Ovary (tissue), 9 donors: ENCODE results near the gene WFDC12. TPM values are rescaled to one million over a fixed set of nuclear protein-coding genes. Genes with fewer than 3 reads are reported as not detected.

Experiments used
- DNase-seq, 5 donors: peaks; one replicate each; pipeline ENCODE4 v3.0.0-alpha.2; 2019 to 2020
- H3K27ac ChIP-seq, 2 donors: fragments of 200-600 bp; one replicate each; pipeline versions ENCODE4 v1.5.1 to v1.8.0; 2019 to 2022
- H3K27me3 ChIP-seq: fragments of 200-600 bp; one replicate; pipeline ENCODE4 v1.8.0; 2022
- H3K36me3 ChIP-seq: fragments of 200-600 bp; sonication (generic); one replicate; pipeline ENCODE4 v1.5.1; 2019
- H3K4me1 ChIP-seq: one replicate; pipeline ENCODE4 v1.8.1; 2013; ENCODE audit warnings: mild to moderate bottlenecking, moderate library complexity; ENCODE audit not compliant: insufficient read depth
- H3K4me3 ChIP-seq: fragments of 200-600 bp; sonication (generic); one replicate; pipeline ENCODE4 v1.5.1; 2017
- H3K9me3 ChIP-seq, 2 donors: fragments of 200-600 bp in 1 of 2; sonication (generic) in 1 of 2; one replicate each; pipeline versions ENCODE4 v1.5.1 to v1.8.1; 2013 to 2019; ENCODE audit warnings: mild to moderate bottlenecking in 1 of 2, moderate library complexity in 1 of 2
- CTCF ChIP-seq, 3 donors: fragments of 450-650 bp in 2 of 3; fragments of 200-600 bp in 1 of 3; IDR thresholded peaks; one replicate each; pipeline versions ENCODE4 v1.5.1 to v1.8.0; 2016 to 2022; ENCODE audit warnings: antibody characterized with exemption in 3 of 3, mild to moderate bottlenecking in 1 of 3
- EP300 ChIP-seq: sonication (generic); formaldehyde crosslinking; IDR thresholded peaks from one replicate; pipeline ENCODE4 v1.6.1; 2017; ENCODE audit warnings: antibody characterized with exemption
- POLR2A ChIP-seq: fragments of 450-650 bp; IDR thresholded peaks from one replicate; pipeline ENCODE4 v1.6.1; 2017; ENCODE audit warnings: antibody characterized with exemption, mild to moderate bottlenecking, moderate library complexity
- WGBS, 3 donors: extraction: QIAGEN DNeasy Blood & Tissue Kit in 1 of 3; methylation state at CpG; one replicate each; pipeline versions ENCODE4 v1.1.5 to v1.1.7; 2013 to 2017; 5-methylcytosine and 5-hydroxymethylcytosine counted together
- intact Hi-C, 4 donors: fragments of 100-400 bp; cut with DNase I; formaldehyde crosslinking; loops; one replicate each; pipeline versions ENCODE4 v1.11.0 to v1.15.1; 2022 to 2023
- polyA plus RNA-seq, 2 donors: library from polyadenylated mRNA; stranded (reverse); fragments of 200-250 nt in 1 of 2; fragments of 350-450 nt in 1 of 2; fragmentation: Illumina TruSeq in 1 of 2; extraction: RNeasy Lipid Tissue Mini Kit (QIAGEN cat#74804) in 1 of 2; gene quantifications; one replicate each; pipeline ENCODE4 v1.2.3, GENCODE V29; 2013 to 2014
- total RNA-seq, 7 donors: library from RNA; depleted of rRNA in 2 of 7; stranded (reverse); fragments of >200 nt in 2 of 7; fragmentation: NEBNext Ultra II Directional in 3 of 7; extraction: Animal tissue kit (Norgen Biotek cat#: 25700) in 3 of 7; gene quantifications; one replicate each; pipeline versions ENCODE4 v1.1.0 to v1.2.4, GENCODE V29; 2016 to 2023
- donor health status: DM: no; HTN: no; CAD: no; lungs with moderate emphysema.
- donor health status: DM: no; HTN: no; CAD: no.
- donor health status: Bipolar disorder and iron deficiency.
- donor health status: DM: yes; HTN: yes; CAD: no.
- donor health status: DM: no; HTN: no; CAD: no.
- donor health status: DM: yes; HTN: yes; CAD: no.

The WFDC12 gene
- total and polyA plus RNA-seq, 9 donors, result not detected

GRCh38 chr20:45115386-45115774, 8.9 kb downstream of the WFDC12 start:
- TF ChIP-seq CTCF (IDR thresholded peaks at IDR 0.05) (no peak), POLR2A (no peak), EP300 (no peak)
- H3K36me3 ChIP-seq, result no peaks in the 10 kb centered on the region
- H3K4me3 ChIP-seq, result no peak overlapping the region
- no peak for DNase-seq
- H3K9me3 ChIP-seq, result no peaks in the 10 kb centered on the region
- intact Hi-C loops, result no loop called here
- no peaks in the 10 kb centered on the region for H3K4me1 ChIP-seq
- no peak overlapping the region for H3K27ac ChIP-seq
- 51 to 66% (median 52%) methylated on average over 3 of the region's 3 CpGs for WGBS, 3 donors
- H3K27me3 ChIP-seq, result no peaks in the 10 kb centered on the region

GRCh38 chr20:45114465-45115385, 9.5 kb downstream of the WFDC12 start, which contains the start of gene WFDC5:
Gene WFDC5 (minus strand): TSS chr20:45115174. CDS start chr20:45115083, 91 bp downstream.
- TF ChIP-seq POLR2A (no peak), EP300 (no peak), CTCF (IDR thresholded peaks at IDR 0.05) (no peak)
- no peaks in the 10 kb centered on the region for H3K4me1 ChIP-seq
- no peak within 1 kb of the TSS for H3K4me3 ChIP-seq
- H3K9me3 ChIP-seq, result no peaks in the 10 kb centered on the region
- 44 to 53% (median 48%) methylated on average over 16 of the region's 16 CpGs for WGBS, 3 donors
- intact Hi-C loops, result no loop called here
- H3K27ac ChIP-seq, result no peak within 1 kb of the TSS
- H3K27me3 ChIP-seq, result no peaks in the 10 kb centered on the region
- no peak for DNase-seq
- H3K36me3 ChIP-seq, result no peaks in the 10 kb centered on the region

GRCh38 chr20:45113865-45114264, 10.4 kb downstream of the WFDC12 start:
- Histone ChIP-seq H3K27me3 (no peaks in the 10 kb centered on the region), H3K27ac (no peak overlapping the region), H3K36me3 (no peaks in the 10 kb centered on the region), H3K4me1 (no peaks in the 10 kb centered on the region), H3K9me3 (no peaks in the 10 kb centered on the region), H3K4me3 (no peak overlapping the region)
- 83 to 84% (median 83%) methylated on average over 3 of the region's 3 CpGs for WGBS, 3 donors
- intact Hi-C loops, result no loop called here
- DNase-seq, result no peak
- TF ChIP-seq EP300 (no peak), CTCF (IDR thresholded peaks at IDR 0.05) (no peak)

- H3K4me1 ChIP-seq, result no peaks in the 10 kb centered on the region
- H3K27me3 ChIP-seq, result no peaks in the 10 kb centered on the region
- H3K9me3 ChIP-seq, result no peaks in the 10 kb centered on the region
- H3K4me3 ChIP-seq, result no peak overlapping the region
- intact Hi-C loops, result no loop called here
- H3K27ac ChIP-seq, result no peak overlapping the region
- H3K36me3 ChIP-seq, result no peaks in the 10 kb centered on the region
- DNase-seq, result no peak
- TF ChIP-seq POLR2A (no peak), CTCF (IDR thresholded peaks at IDR 0.05) (no peak), EP300 (no peak)
Observed at GRCh38 chr20:45112754-45113153, 11.5 kb downstream of the WFDC12 start.
